Measurements from ENCODE around the gene KIF1A. TPM values are rescaled to one million over a fixed set of nuclear protein-coding genes. Genes with fewer than 3 reads are reported as not detected.

The KIF1A gene
- total RNA-seq: 10 to 100 TPM in 1 of 2 experiments, 1 to 10 TPM in 1; 9.0 to 10.2 TPM

- DNase-seq (peak; percentile 31), ATAC-seq (peak; percentile 46)
- TF ChIP-seq, protein P1, sequence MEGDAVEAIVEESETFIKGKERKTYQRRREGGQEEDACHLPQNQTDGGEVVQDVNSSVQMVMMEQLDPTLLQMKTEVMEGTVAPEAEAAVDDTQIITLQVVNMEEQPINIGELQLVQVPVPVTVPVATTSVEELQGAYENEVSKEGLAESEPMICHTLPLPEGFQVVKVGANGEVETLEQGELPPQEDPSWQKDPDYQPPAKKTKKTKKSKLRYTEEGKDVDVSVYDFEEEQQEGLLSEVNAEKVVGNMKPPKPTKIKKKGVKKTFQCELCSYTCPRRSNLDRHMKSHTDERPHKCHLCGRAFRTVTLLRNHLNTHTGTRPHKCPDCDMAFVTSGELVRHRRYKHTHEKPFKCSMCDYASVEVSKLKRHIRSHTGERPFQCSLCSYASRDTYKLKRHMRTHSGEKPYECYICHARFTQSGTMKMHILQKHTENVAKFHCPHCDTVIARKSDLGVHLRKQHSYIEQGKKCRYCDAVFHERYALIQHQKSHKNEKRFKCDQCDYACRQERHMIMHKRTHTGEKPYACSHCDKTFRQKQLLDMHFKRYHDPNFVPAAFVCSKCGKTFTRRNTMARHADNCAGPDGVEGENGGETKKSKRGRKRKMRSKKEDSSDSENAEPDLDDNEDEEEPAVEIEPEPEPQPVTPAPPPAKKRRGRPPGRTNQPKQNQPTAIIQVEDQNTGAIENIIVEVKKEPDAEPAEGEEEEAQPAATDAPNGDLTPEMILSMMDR (IDR thresholded peaks at IDR 0.05): no peak
- Mint-ChIP-seq H3K36me3 (ENCODE audit: low read depth) (no peaks in the 10 kb centered on the region), H3K9me3 (no peaks in the 10 kb centered on the region), H3K4me1 (ENCODE audit: low read depth) (peaks cover 12% of the 10 kb centered on the region), H3K27ac (no peak within 1 kb of the TSS), H3K4me3 (peak within 1 kb of the TSS; percentile 67), H3K27me3 (peaks cover 49% of the 10 kb centered on the region)
- intact Hi-C loops (cut with micrococcal nuclease): no loop called here
- POLR2A ChIA-PET: no interaction called here
- CTCF ChIA-PET: interaction anchor here (0.7 kb wide), 1 partner anchor 31 kb away, joined by 3 read pairs; no protein-coding TSS in a partner anchor
Measured at GRCh38 chr2:240819858-240820606, at the start of gene KIF1A. Gene KIF1A, minus strand, starts transcription at chr2:240820219. Its CDS starts 22,467 bp downstream, at chr2:240797752.

GRCh38 chr2:240869109-240869955 lies 49.3 kb upstream of the KIF1A start:
- ChIA-PET CTCF (no interaction called here), POLR2A (no interaction called here)
- TF ChIP-seq, protein P1 (IDR thresholded peaks at IDR 0.05): no peak
- no peaks in the 10 kb centered on the region for H3K9me3 Mint-ChIP-seq
- DNase-seq (no peak), ATAC-seq (no peak)
- peaks cover 4% of the 10 kb centered on the region for H3K27me3 Mint-ChIP-seq
- H3K27ac Mint-ChIP-seq: no peak overlapping the region
- H3K4me3 Mint-ChIP-seq: no peak overlapping the region
- no peaks in the 10 kb centered on the region for H3K36me3 Mint-ChIP-seq (ENCODE audit: low read depth)
- intact Hi-C loops (cut with micrococcal nuclease): no loop called here
- no peaks in the 10 kb centered on the region for H3K4me1 Mint-ChIP-seq (ENCODE audit: low read depth)

DNA sequence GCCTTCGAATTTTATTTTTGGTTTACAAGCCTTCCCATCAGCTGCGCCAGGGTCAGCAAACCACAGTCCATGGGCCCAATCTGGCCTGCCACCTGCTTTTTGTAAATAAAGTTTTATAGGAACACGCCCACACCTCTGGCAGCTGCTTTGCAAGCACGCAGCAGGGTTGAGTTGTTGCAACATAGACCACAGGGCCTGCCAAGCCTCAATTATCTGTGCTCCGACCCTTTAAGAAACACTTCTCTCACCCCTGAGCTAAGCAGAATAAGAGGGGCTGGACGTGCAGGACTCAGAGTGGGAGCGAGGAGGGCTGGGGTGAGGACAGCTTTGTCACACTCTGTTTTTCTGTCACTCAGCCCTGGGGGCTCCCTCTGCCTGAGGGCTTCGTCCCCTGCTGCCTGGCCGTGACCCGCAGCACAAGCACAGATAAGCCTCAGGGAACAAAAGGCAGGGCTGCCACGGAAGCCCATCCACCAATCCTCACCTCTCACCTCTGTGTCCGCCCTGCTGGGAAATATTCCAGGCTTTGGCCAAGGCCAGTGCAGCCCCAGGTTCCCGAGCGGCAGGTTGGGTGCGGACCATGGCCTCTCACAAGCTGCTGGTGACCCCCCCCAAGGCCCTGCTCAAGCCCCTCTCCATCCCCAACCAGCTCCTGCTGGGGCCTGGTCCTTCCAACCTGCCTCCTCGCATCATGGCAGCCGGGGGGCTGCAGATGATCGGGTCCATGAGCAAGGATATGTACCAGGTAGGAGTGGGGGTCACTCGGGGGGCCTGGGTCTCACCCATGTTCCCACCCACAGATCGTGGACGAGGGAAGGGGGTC lies 48.5 kb upstream of the KIF1A start, which contains the start of gene AGXT:
TSS of gene AGXT (plus strand) at position 539 of the 823 bp plus-strand sequence. CDS start at position 581, 42 bp downstream.
- ATAC-seq (no peak), DNase-seq (no peak)
- intact Hi-C loops (cut with micrococcal nuclease): no loop called here
- Mint-ChIP-seq H3K27ac (no peak within 1 kb of the TSS), H3K9me3 (no peaks in the 10 kb centered on the region), H3K4me1 (ENCODE audit: low read depth) (no peaks in the 10 kb centered on the region), H3K36me3 (ENCODE audit: low read depth) (no peaks in the 10 kb centered on the region), H3K4me3 (no peak within 1 kb of the TSS), H3K27me3 (peaks cover 4% of the 10 kb centered on the region)
- POLR2A ChIA-PET: no interaction called here
- CTCF ChIA-PET: interaction anchor here (0.8 kb wide), 1 partner anchor 17 kb away, joined by 4 read pairs; no protein-coding TSS in a partner anchor
- TF ChIP-seq, protein P1 (IDR thresholded peaks at IDR 0.05): no peak

DNA sequence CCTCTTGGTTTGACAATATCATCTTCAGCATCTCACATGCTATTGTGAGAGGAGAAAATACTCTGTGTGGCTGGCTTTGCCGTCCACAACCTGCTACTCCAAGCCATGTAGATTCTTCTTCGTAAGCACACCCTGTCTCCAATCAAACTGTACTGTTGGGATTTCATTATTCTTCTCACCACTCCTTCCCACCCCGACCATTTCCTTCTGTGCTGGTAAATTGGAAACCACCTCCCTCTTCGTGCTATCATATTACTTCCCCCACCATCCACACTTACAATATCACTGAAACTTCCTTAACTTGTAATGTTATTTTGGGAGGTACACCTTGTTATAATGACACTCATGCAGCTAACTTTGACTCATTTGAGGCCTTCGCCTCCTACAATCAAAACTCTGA lies 45.4 kb upstream of the KIF1A start:
- no peaks in the 10 kb centered on the region for H3K9me3 Mint-ChIP-seq
- H3K27ac Mint-ChIP-seq: no peak overlapping the region
- H3K27me3 Mint-ChIP-seq: peaks cover 4% of the 10 kb centered on the region
- POLR2A ChIA-PET: no interaction called here
- ATAC-seq (no peak), DNase-seq (no peak)
- intact Hi-C loops (cut with micrococcal nuclease): no loop called here
- TF ChIP-seq, protein P1 (IDR thresholded peaks at IDR 0.05): no peak
- H3K36me3 Mint-ChIP-seq (ENCODE audit: low read depth): no peaks in the 10 kb centered on the region
- H3K4me1 Mint-ChIP-seq (ENCODE audit: low read depth): no peaks in the 10 kb centered on the region
- CTCF ChIA-PET: no interaction called here
- no peak overlapping the region for H3K4me3 Mint-ChIP-seq
